Endothelial cell (in vitro differentiated cells): ENCODE measurements around the gene TSHZ3. TPM values are rescaled to one million over a fixed set of nuclear protein-coding genes. Genes with fewer than 3 reads are reported as not detected.

Experiments used
- DNase-seq: peaks from one replicate; pipeline ENCODE4 v3.0.0; 2021; ENCODE audit warnings: low spot score
- H3K27ac Mint-ChIP-seq: one replicate; pipeline ENCODE4 v1.8.0; 2021; ENCODE audit warnings: mixed read lengths, inconsistent platforms; ENCODE audit not compliant: unreplicated experiment
- H3K27me3 Mint-ChIP-seq: one replicate; pipeline ENCODE4 v1.8.0; 2021; ENCODE audit warnings: mild to moderate bottlenecking, moderate library complexity, mixed read lengths, inconsistent platforms; ENCODE audit not compliant: unreplicated experiment
- H3K36me3 Mint-ChIP-seq: one replicate; pipeline ENCODE4 v1.8.0; 2021; ENCODE audit warnings: mild to moderate bottlenecking, low read depth, mixed read lengths, inconsistent platforms; ENCODE audit not compliant: unreplicated experiment
- H3K4me1 Mint-ChIP-seq: one replicate; pipeline ENCODE4 v1.8.0; 2021; ENCODE audit warnings: mild to moderate bottlenecking, mixed read lengths, inconsistent platforms; ENCODE audit not compliant: unreplicated experiment
- H3K4me3 Mint-ChIP-seq: one replicate; pipeline ENCODE4 v1.8.0; 2021; ENCODE audit warnings: mild to moderate bottlenecking, mixed read lengths, inconsistent platforms; ENCODE audit not compliant: unreplicated experiment
- H3K9me3 Mint-ChIP-seq: one replicate; pipeline ENCODE4 v1.8.0; 2021; ENCODE audit warnings: mixed read lengths, inconsistent platforms; ENCODE audit not compliant: unreplicated experiment
- CTCF ChIP-seq: fragments of 200-600 bp; sonication (generic); IDR thresholded peaks from one replicate; pipeline ENCODE4 v1.5.0; 2021; ENCODE audit warnings: antibody characterized with exemption; ENCODE audit not compliant: unreplicated experiment
- total RNA-seq: library from RNA; stranded (reverse); fragmentation: NEBNext Ultra II Directional; extraction: Animal tissue kit (Norgen Biotek cat#: 25700); gene quantifications from one replicate; pipeline ENCODE4 v1.2.1, GENCODE V29; 2021; ENCODE audit not compliant: unreplicated experiment

The TSHZ3 gene
- total RNA-seq, 1 donor from 2014 or later: 12.3 TPM

GRCh38 chr19:31255174-31255799, 93.9 kb downstream of the TSHZ3 start:
- no peaks in the 10 kb centered on the region for H3K9me3 Mint-ChIP-seq
- H3K4me3 Mint-ChIP-seq: no peak overlapping the region
- H3K27ac Mint-ChIP-seq: no peak overlapping the region
- TF ChIP-seq CTCF: no peak
- no peaks in the 10 kb centered on the region for H3K36me3 Mint-ChIP-seq
- H3K27me3 Mint-ChIP-seq: no peaks in the 10 kb centered on the region
- no peak for DNase-seq
- peaks cover 18% of the 10 kb centered on the region for H3K4me1 Mint-ChIP-seq

DNA sequence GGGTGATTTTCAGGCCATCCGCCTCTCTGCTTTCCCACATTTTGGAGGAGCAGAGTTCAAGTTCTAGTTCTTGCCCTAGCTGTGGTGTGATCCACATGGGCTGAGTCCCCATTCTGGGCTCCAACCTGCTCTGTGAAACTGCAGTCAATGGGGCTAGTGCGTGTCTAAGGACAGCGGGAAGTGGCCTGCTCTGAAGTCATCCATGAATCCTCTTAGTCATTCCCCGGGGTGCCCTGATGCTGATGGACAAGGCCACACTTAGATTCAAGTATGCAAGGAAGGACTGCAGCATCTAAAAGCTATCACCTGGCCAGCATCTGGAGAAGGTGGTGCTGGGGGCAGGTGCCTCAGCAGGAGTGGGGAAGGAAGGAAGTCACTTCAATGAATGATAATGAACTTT, 94.6 kb downstream of the TSHZ3 start:
- TF ChIP-seq CTCF: no peak
- Mint-ChIP-seq H3K27me3 (peaks cover 1% of the 10 kb centered on the region), H3K27ac (no peak overlapping the region), H3K9me3 (no peaks in the 10 kb centered on the region), H3K36me3 (no peaks in the 10 kb centered on the region), H3K4me3 (no peak overlapping the region), H3K4me1 (peaks cover 18% of the 10 kb centered on the region)
- no peak for DNase-seq

DNA sequence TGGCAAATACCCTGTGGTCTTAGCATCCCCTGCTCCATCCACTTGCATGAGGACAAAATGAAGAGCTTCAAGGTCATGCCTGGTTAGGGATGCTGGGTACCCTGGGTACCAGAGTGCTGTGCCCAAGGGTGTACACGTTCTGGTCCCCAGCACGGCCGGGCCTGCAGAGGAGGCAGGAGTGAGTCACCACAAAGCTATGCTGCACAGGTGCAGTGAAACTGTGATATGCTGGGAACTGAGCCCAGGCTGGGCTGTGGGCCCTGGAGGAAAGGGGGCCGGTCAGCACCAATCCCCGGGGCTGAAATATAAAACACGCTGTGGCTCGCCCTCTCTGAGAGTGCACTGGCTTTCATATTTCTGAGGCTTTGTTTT, 95.1 kb downstream of the TSHZ3 start:
- Mint-ChIP-seq H3K36me3 (no peaks in the 10 kb centered on the region), H3K27me3 (peaks cover 1% of the 10 kb centered on the region), H3K27ac (no peak overlapping the region), H3K4me3 (no peak overlapping the region), H3K9me3 (no peaks in the 10 kb centered on the region), H3K4me1 (peaks cover 18% of the 10 kb centered on the region)
- DNase-seq: no peak
- TF ChIP-seq CTCF: no peak

DNA sequence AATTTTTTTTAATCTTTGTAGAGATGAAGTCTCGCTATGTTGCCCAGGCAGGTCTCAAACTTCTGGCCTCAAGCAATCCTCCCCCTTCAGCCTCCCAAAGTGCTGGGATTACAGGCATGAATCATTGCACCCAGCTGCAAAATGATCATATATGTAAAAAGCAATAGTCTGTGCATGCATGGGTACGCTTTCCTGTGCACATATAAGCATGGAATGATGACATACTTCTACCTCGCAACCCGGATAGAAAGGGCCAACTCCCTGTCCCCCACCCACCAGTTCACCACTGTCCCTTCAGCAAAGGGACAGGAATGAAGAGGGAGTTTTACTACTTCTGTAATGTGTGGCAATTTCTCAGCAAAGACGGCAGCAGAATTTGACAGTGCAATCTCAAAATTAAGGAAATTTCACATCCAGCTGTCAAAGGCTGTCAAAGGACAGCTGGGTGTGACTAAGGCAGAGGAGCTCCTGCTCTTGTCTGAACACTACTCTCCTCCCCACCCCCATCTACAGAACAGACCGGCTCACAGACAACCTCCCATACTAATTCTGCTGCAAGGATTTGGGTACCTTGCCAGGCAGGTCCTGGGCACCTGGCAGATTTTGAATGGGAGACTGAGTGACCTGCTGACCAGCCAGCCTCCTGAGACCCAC, 95.6 kb downstream of the TSHZ3 start:
- no peak for TF ChIP-seq CTCF
- H3K4me3 Mint-ChIP-seq: no peak overlapping the region
- DNase-seq: no peak
- no peak overlapping the region for H3K27ac Mint-ChIP-seq
- no peaks in the 10 kb centered on the region for H3K36me3 Mint-ChIP-seq
- no peaks in the 10 kb centered on the region for H3K9me3 Mint-ChIP-seq
- H3K27me3 Mint-ChIP-seq: peaks cover 2% of the 10 kb centered on the region
- H3K4me1 Mint-ChIP-seq: peaks cover 14% of the 10 kb centered on the region

DNA sequence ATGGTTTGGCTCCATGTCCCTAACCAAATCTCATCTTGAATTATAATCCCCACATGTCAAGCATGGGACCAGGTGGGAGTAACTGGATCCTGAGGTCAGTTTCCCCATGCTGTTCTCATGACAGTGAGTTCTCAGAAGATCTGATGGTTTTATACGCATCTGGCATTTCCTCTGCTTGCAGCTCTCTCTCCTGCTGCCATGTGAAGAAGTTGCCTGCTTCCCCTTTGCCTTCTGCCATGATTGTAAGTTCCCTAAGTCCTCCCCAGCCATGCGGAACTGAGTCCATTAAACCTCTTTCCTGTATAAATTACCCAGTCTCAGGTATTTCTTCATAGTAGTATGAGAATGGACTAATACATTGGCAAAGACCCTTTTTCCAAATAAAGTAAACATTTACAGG, 96.8 kb downstream of the TSHZ3 start:
- Mint-ChIP-seq H3K27ac (no peak overlapping the region), H3K9me3 (no peaks in the 10 kb centered on the region), H3K4me3 (no peak overlapping the region), H3K4me1 (peaks cover 9% of the 10 kb centered on the region), H3K36me3 (no peaks in the 10 kb centered on the region), H3K27me3 (peaks cover 4% of the 10 kb centered on the region)
- no peak for TF ChIP-seq CTCF
- no peak for DNase-seq
